Measurements from ENCODE around the gene KCNH1.

KCNH1 gene

DNA sequence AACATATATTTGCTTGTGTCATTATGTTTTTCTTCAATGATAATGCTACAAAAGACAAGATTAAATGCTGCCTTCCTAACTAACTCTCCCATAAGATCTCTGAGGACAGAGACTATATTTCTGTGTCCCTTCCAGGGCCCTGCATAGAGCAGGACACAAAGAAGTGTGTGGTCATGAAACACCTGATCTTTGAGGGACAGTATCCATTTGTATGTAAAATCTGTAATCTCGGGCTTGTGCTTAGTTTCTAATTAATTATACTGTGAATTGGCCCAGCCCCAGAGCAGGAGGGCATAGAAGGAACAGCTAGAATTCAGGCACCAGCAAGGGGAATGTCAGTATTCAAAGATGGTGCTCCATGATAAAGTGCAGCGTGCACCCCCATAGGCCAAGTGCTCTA, 430.4 kb downstream of the KCNH1 start:
- no peak for DNase-seq

DNA sequence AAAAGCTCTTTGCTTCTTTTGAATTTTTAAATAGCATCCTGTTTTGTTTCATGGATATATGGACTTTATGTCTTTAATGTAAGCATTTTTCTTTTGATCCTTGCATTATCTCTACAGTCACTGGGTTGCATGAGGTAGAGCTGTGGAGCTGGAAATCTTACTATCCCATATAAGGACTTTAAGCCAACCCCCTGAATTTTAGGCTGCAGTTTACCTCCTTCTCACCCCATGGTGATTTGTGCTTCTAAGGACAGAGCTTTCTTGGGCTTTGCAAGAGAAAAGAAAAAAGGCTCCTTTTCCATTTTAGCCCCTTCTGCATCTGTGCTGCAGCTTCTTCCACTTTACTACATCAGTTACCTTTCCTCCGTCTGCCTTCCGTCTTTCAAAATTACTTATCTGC, 431.4 kb downstream of the KCNH1 start:
- DNase-seq, result no peak

DNA sequence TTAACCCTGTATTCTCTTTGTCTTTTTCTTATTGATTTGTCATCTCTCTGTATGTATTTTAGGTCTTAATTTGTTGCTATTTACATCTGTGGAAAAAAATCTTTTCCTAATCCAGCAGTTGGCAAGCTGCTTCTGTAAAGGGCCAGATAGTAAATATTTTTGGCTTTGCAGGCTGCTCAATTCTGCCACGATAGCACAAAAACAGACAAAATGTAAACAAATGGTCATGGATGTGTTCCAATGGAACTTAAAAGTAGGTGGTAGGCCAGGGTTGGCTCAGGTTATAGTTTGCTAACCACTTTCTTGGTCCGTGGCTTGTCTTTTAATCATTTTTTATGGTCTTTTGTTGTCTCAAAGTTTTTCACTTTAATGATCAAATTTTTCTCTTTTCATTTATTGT, 433.4 kb downstream of the KCNH1 start:
- no peak for DNase-seq

DNA sequence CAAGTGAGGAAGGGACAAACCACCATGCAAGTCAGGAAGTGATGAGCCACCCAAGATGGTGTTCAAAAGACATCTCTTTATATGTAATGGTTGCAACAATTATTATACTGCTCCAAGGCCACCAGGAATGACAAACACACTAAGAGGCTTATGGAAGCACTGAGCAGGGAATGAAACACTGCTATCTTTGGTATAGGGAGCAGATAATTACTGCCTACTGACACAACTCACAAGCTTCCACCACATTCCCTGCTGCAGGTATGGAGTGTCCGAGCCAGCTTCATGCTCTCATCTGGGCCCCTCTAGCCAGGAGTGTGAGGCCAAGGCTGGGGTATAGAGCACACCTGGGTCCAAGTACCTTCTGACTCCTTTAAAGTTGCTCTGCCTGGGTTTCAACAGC, 433.9 kb downstream of the KCNH1 start:
- no peak for DNase-seq

DNA sequence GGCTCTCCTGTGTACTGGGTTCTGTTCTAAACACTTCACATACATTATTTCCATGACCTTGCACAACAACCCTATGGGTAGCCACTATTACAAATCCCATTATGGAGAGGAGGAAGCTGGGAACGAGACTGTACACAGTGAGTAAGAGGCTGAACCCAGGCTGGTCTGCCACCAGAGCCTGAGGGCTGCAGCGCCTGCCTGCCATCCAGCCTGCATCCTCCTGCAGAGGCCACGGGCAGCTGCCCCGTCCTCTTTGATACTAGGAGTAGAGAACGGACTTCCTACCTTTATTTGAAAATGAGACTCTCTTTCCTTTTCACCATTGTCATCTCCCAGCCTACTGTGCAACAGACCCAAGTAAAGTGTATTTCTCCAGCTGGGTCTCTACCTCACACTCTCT, 435.3 kb downstream of the KCNH1 start:
- DNase-seq, result no peak

DNA sequence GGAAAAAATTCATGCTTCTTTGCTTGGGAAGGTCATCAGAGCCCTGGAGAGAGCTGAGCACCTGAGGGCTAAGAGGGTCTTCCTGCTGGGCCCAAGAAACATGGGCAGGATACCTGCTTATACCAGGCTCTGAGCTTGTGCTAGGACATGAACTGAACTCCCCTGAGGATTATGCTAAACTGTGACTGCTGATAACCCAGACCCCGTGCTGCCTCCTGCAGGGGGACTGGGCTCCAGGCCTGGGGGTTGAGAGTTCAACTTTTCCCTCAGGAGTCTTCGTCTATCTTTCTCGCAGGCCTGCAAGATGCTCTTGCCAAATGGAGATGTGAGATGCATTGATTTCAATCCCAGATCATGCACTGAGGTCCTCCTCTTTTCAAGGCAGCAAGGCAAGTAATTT, 436.8 kb downstream of the KCNH1 start:
- DNase-seq, result no peak

DNA sequence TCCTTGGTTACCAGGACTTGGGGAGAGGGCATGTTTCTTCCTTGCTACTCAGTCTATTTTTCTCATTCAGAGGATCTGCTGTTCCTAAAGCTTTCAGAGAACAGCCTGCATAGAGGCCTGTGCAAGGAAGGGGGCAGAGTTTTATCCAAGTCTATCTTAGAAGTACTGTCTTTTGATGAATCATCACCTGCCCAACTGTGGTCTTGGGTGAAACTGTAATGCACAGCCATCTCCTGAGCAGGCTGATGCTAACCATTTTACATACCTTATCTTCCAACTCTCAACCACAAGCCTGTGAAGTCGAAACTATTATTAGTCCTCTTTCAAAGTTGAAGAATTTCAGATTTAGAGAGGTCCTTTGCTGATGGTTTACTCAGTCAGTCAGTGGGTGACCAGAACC, 437.2 kb downstream of the KCNH1 start:
- no peak for DNase-seq

DNA sequence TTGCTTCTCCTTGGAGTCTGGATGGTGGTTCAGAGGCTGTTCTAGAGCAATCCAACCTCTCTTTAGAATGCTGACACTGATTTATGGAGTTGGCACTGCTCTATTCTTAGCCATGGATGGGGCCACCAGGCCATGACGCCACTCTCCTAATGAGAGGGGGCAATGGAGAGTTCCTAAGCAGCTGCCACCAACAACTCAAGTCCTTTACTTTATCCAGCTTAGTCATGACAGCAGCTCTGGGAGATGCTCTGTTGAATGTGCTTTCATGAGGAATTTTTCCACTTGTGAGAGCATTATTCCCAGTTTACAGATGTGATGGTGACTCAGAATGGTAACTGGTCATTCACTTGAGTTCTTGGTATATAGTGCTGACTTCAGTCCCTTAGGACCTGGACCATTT, 438.9 kb downstream of the KCNH1 start:
- no peak for DNase-seq

DNA sequence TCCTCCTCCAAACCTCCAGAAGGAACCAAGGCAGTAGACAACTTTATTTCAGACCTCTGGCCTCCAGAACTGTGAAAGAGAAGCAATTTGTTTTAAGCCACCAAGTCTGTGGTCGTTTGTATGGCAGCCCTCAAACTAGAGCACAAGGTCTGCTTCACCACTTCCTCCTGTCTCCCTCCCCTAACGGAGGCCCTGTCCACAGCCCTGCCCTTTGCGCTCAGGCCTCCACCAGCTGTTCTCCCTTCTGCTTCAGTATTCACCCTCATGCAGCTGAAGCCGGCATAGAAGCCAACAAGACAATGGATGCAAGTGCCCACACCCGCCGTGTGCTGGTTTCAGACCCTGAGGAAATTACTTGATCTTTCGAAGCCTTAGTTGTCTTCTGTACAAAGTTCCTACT, 441.2 kb downstream of the KCNH1 start:
- no peak for DNase-seq

DNA sequence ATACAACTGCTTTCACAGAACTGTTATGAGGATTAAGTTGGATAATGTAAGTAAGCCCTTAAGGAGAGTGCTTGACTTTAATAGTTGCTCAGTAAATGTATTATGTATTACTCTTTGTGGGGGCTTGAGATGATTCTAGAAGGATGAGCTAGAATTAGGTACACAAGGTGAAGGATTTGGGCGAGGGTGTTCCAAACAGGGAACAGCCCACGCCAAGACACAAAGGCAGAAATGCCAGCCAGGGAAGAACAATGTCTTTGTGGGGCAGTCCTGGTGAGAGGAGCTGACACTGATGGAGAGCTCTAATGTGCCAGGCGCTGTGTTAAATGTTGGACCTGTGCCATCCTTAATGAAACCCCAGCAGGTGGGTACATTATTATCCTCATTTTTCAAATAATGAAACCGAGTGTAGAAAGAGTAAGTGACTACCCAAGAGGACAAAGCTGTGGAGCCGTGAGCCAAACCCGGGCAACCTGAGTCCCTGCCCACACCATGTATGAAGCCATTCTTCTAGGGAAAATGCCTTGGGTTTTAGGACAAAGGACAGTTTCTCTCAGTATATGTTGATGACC, 442.8 kb downstream of the KCNH1 start:
- DNase-seq, result no peak

DNA sequence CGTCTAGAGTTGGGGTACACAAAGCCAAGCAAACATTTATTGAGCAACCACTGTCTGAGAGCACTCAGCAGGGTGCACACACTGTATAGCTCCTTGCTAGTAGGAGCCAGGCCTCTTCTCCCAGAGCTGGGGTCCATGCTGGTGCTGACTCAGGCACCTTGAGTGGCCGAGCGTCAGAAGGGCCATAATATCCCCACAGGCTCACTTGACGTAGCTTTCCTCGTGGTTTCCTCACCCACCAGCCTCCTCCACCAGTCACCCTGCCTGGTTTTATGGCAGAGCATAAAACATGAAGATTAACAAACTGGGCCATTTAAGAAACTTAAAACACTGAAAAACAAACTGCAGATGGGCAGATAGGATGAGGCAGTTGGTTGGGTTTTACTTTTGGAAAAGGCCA, 443.7 kb downstream of the KCNH1 start:
- DNase-seq, result no peak

DNA sequence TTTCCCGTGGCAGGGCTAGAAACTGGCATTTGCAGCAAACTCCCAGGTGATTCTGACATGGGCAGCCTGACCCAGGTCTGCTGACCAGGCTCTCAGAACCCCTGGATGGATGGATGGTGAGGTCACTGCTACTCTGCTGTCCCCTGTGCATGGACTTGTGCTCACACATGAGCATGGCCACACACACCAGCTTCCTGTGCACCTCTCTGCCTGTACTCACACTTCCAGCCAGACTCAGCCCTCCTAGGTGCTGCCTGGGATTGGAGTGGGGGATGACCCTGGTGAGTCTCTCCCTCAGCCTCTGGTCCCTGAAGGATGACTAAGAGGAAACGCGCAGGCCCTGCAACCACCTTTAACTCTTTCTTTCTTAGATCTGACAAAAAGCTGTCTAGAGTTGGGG, 444.1 kb downstream of the KCNH1 start:
- no peak for DNase-seq

DNA sequence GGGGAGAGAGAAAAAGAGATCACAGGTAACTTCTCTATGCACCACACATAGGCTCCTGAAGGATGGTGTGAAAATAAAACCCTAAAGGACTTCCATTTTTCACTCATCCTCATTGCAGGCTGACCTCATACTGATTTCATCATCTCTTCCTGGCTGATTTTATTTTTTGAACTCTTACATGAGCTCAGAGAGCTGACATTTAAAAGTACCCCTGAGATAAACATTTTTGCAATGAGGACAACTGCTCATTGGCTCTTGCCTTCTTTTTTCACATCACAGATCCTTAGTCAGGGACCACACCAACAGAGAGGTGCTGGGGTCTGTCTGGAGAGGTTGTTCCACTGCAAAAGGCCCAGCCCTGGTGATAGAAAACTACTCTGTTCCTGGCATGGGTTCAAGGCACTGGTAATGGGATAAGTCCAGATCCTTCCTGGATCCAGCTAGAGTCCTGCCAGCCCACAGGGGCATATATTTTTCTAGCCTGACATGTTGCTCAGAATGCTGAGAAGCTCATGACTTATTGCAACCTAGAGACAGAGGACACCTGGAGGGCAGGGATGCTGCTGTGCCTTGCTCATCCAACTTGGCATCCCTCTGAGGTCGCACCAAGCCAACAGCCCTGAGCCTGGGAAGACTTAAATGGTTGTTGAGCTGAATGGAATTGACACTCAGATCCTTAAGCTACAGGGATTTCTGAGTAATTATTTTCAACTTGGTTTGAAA, 445.3 kb downstream of the KCNH1 start:
- DNase-seq, result no peak

DNA sequence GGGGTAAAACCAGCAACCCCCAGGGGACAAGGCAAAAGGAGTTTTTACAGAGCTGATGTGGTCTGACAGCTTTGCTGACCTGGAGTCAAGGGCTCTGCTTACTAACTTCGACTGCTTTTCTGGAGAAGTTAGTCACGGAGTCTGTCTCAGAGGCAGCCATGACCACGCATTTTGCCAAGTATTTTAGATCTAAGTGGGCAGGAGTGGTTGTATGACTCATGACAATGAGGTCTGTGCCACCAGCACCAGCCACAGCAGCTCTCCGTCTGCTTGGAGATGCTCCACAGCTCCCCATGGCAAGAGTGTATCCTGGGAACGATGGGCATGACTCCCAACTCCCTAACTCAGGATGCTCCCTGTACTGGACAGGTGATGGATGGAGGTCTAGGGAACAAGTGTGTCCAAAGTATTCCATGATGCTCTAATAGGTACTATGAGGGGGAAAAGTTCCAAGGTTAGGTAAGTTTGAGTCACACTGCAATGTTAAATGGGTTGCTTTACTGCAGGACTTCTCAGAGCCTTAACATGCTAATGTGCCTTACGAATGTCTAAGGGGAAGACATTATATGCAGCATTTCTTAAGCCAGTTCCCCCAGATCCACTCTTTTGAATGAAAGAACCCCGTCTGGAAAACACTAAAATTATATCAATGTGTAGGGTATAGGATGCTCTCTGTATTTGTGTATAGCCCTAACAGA, 446.2 kb downstream of the KCNH1 start:
- no peak for DNase-seq

DNA sequence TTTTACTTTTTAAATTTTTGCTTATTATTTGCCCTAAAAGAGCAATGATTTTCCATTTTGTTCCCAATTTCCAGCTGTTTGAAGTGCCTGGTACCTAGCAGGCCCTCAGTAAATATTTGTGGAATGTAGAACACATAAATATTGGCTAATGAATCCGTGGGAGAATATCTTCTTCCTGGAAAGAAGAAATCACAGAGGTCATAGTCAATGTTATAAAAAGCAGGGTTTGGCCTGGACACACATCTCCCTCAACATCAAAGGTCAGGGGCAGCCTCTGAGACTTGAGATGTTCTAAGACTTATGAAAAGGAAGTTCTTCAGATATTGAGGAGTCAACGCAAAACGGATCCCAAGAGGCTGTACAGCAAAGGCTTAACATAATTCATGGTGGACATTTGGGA, 447.1 kb downstream of the KCNH1 start:
- DNase-seq, result no peak

DNA sequence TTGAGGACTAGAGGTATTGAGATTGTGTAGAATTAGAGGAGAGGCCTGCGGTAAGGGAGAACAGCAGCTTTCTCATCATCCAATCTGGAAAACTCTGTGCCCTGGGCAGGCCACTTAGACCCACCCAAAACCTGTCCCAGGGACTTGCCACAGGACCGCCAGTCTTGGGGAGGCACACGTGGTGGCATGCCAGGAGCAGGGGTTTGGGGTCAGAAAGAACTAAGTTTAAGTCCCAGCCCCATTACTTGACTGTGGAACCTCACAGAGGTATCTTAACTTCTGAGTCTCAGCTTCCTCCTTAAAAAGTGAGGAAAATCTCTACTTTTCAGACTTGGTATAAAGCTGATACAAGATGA, 448.7 kb downstream of the KCNH1 start:
- DNase-seq, result no peak

DNA sequence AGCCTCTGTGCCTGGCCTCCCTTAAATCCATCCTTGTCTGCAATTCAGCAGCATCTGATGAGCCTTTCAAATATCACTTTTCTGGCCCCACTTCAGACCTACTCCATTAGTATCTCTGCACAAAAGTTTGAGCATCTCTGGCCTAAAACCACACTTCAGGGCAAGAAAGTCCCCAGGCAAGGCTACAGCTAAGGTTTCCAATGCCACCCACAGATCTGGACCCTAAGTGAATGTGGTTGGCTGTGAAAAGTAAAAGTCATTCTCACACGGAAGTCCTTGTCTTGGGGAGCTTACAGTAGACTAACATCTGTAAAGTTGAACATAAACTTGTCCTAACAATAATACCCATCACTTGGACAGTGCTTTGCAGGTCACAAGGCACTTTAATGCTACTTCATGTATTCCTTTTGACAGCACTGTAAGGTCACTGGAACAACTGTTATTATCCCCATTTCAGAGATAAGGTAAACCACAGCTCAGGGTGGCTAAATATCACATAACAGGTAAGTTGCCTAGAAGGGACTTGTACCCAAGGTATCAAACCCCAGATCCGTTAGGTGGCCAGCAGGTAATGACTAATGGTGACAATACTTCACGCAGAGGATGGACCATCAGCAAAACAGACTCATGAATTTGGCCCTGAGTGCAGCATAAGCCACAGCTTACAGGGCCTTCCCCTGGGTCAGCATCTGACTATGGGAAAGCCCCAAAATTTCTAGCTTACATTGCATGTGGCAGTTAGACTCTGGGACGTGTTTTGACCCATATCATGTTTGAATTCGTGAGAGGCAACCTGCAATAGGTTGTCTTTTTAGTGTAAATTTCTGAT, 449.3 kb downstream of the KCNH1 start:
- no peak for DNase-seq

DNA sequence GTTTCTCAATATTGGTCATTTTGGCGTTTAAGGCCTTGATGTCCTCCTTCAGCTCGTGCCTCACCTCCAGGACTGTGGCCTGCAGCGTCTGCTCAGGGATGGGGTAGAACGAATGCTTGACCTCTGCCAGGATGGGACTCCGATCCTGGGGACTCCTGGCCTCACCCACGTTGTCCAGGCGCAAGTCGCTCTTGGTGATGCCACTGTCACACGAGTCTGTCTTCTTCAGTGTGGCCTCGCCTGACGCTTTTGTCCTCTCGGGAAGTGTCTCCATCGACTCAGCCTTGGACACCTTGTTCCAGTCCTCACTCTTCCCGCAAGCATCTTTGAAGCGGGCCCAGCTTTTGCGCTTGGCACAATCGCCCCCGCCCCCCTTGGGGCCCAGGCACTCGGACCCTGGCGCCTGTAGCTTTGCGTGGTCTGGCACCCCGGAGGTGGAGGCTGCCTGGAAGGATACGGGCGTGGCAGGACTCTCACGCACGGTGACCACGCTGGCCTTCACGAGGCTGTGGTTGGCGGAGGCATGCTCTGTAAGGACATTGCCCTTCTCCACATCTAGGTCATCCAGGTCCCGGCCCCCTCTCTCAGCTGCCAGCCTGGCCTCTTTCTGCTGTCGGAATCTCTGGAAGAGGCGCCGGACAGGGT, 450.4 kb downstream of the KCNH1 start:
- no peak for DNase-seq

DNA sequence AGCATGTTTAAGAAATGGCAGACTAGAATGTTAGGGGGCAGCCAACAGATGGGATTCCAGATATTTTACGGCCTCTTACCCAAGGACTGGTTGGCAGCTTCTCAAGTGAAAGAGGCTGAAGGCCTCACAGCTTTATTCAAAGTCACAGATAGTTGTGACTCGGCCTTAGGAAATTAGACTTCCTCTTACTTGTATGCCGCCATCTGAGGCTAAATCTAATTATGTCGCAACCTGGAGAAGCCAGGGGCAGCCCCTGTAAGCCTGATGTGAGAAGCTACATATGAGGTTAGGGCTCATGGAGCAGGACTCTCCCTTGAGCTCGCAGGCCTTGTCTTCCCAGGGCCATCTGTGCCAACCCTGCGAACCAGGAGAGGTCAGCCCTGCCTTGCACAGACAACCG, 452.8 kb downstream of the KCNH1 start:
- no peak for DNase-seq

DNA sequence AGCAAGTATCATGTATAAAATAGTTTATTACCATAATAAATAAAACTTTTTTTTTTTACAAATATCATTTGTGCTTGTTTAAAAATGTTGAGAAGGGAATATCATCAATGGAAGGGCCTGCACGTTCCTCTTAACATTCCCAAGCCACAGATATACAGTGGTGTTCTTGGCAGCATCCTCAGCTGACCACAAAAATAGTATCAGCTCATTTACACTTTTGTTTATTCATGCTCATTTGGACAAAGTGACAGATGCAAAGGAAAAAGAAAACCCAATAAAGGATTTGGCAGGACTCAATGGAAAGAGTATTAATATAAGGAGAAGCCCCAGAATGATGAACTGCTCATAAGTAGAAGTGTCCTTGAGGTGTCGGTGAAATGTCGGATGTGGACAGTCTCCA, 455.6 kb downstream of the KCNH1 start:
- DNase-seq, result no peak

DNA sequence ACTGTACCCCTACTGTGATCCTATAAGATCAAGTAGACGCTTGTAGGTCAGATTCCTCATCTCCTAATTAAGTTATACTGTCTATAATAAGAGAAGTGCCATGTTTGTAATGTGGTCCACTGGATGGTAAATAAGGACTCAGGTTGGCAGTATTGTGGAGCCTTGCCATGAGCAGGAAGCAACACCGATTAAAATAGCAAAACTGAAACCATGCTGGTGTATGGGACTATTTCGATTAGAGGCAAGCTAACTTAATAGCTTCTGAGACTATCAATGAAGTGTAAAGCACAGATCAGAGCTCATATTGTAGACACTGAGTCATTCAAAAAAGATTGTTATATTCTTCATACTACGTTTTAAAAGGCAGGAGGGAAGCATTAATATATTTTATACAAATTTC, 456.4 kb downstream of the KCNH1 start:
- DNase-seq, result no peak

DNA sequence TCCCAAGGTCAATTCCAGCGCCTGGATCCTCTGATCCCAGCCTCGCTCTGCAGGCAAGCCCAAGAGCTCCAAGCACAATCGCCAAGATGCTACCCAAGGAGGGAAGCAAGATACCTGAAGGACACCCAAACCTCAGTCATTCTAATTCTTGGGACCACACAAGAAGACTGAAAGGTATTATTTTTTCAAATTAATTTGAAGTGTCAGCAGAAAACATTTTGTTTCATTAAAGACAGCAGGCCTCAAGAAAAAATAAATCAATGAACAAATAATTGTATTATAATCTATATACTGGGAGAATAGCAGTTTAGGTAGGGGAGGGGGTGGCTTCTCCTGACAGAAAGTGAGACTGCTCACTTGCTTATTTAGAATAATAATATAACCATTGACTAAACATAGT, 457.4 kb downstream of the KCNH1 start:
- DNase-seq, result no peak

DNA sequence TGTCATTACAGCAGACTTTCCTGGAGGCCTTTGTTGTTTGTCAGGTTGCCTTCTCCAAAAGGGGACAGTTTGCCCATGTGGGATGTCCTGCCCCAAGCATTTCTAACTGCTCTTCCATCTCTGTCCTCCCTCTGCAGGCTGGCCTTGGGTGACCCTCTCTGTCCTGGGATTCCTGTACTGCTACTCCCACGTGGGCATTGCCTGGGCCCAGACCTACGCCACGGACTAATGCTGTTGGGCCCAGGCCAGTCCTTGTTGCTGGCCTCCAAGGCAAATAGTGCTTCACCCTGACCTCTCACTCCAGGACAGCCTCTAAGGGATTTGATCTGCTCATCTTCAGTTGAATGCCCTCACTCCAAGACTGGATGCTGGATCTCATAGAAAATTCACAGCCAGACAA, 459.8 kb downstream of the KCNH1 start:
- DNase-seq, result no peak
